NCI-H1436 treated with DMSO at 0.1 percent for 48 hours (cell line): Measurements from ENCODE around the gene SGTA.
A peak's percentile ranks its signal among the peaks of the same experiment; 100 is the strongest.

Experiments used
- DNase-seq: peaks from one replicate; lab custom pipeline; 2025; lab: John Stamatoyannopoulos, UW

SGTA gene

DNA sequence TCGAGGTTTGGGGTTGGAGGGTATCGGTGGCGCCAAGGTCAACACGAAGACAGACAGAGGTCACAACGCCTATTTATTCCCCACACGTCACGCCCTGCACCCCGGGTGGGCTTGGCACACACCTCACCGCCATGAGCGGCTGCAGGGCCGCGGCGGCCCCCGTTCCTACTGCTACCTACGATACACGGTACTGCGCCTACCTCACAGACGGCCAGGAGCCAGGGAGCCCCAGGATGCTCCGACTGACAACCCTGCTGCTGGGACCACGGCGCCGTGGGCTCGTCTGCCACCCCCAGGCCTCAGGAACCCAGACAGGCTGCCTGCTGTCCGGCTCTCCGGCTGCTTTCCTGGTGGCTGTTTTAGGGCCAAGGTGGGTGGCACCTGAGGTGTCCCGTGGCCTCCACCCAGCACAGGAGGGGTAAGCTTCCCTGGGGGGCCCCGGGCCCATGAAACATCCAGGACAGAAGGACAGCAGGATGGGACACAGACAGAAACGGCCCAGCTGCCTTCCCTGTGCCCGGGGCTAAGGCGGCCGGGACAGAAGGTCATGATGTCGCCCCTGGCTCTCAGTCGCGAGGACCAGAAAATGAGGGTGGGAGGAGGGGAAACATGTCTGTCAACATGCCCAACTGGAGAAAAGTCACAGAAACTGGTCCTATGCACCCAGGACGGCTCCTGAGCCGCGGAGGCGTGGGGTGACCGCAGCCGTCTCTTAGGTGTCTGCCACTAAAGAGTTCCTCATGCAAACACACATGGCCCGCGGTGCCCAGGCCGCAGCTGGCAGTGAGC, 28.2 kb downstream of the SGTA start:
- DNase-seq = no peak

DNA sequence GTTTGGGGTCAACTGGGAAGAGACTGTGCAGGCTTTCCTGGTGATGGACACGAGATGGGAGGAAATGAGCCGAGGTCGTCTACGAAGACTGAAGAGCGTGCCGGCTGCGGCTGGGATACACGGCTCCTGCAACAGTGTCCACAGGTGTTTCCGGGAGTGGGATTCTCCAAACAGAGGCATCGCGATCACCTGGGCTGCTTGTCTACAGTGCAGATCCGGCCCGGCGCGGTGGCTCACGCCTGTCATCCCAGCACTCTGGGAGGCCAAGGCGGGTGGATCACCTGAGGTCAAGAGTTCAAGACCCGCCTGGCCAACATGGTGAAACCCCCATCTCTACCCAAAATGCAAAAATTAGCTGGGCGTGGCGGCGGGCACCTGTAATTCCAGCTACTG, 31.6 kb downstream of the SGTA start:
- DNase-seq = no peak

GRCh38 chr19:2750808-2751437, 32.1 kb downstream of the SGTA start:
- no peak for DNase-seq

DNA sequence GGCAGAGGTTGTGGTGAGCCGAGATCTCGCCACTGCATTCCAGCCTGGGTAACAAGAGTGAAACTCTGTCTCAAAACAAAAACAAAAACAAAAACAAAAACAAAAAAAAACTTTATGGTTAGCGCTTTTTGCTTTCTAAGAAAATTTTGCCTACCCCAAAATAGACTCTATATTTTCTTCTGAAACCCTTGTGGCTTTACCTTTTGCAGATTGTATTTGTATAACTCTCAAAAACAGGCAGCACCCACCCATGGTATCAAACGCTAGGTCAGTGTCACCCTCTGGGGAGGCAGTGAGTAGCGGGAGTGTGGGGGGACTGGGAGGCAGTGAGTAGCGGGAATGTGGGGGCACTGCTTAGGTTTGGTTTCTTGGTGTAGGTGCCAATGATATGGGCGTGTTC, 35.7 kb downstream of the SGTA start:
- DNase-seq = no peak

GRCh38 chr19:2744113-2744512, 39.0 kb downstream of the SGTA start:
- DNase-seq = no peak

DNA sequence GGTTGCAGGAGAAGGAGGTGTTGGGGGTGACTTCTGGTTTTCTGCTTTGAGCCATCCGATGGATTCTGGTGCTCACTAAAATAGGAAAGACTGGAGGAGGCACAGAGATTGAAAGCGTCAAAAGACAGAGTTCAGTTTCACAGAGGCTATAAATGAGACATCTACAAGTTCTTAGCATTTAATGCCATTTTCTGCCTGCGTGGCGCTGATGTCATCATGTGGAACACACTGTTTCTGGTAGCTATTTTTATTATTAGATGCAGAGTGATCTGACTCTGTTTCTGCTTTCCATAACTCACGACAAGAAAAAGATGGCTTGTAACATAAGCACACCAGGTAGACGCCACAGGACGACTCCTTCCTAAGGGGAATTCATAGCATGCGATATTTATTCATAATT, 40.0 kb downstream of the SGTA start:
- DNase-seq = no peak

- DNase-seq = no peak
Observed at GRCh38 chr19:2740314-2740656, 42.8 kb downstream of the SGTA start.

DNA sequence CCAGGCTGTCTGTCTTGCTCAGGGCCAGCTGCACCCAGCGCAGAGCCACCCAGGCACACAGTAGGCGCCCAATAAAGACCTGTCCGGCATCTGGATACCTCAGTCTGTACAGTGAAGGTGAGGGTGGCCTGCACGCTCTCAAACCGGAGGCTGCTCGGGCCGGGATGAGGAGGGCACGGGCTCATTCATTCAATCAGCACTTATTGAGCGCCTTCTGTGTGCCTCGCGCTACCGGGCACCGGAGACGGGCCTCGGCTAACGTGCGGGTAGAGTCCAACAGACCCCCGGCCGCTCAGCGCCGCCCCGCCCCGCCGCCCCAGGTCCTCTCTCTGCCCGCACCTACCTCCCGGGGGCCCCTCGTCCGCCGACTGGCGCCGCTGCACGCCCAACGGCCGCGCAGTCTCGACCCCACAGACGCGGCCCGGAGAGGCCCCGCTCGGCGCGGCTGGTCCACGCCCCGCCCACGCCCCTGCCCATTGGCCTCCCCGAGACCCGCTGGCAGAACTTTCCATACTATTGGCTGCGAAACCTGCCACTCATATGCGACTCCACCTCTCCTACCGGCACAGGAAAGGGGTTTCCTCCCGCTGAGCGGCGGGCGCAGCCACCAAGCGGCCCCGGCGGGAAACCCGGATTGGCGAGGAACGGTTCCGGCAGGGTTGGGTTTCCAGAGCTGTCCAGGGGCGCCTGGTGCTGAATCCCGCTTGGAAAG, 43.3 kb downstream of the SGTA start, which contains the start of gene SLC39A3:
Gene SLC39A3, minus strand, starts transcription at position 416 of the 712 bp plus-strand sequence. CDS start 2,760 bp downstream, outside the sequence.
- DNase-seq = peak; percentile 79

- DNase-seq = no peak
Observed at GRCh38 chr19:2736550-2737190, 46.4 kb downstream of the SGTA start.

DNA sequence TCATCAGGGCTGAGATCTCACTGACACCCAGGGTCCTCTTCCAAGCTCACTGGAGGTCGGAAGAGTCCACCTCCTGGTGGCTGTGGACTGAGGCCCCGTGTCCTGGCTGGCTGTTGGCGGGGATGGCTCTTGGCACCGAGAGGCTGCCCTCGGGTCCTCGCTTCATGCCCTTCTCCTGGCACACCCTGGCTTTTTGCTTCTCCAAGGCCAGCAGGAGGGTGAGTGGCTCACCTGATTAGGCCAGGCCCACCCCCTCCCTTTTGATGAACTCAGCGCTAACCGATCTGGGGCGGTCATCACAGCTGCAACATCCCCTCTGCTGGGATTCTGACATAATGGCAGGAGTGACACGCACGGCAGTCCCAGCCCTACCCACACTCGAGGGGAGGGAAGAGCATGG, 47.7 kb downstream of the SGTA start:
- DNase-seq = no peak

- DNase-seq = no peak
Observed at GRCh38 chr19:2734589-2735288, 48.3 kb downstream of the SGTA start.

DNA sequence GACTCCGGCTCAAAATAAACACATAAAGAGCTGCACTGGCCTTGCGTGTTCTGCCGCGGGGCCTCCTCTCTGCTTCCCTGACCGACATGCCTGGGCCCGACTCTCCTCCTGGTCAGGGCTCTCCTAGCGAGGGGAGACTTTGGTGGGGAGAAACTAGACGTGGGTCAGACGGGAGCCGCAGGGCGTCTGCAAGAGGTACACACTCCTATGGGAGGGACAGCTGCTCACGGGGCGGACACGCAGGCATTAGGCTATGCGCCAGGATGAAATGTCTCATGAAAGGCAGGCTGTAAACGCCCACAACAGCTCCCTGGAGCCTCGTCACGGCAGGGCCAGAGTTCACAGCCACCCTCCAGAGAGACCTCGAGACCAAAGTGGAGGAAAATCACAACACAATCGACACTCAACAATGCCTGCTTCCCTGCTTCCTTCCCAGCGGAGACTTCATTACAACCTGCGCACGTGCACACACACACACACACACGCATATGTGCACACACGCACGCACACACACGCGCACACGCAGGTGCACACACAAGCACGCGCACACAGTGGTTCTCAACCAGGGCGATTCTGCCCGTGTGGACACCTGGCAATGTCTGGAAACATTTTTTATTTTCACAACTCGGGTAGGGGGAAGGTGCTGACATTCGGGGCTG, 49.0 kb downstream of the SGTA start:
- no peak for DNase-seq

DNA sequence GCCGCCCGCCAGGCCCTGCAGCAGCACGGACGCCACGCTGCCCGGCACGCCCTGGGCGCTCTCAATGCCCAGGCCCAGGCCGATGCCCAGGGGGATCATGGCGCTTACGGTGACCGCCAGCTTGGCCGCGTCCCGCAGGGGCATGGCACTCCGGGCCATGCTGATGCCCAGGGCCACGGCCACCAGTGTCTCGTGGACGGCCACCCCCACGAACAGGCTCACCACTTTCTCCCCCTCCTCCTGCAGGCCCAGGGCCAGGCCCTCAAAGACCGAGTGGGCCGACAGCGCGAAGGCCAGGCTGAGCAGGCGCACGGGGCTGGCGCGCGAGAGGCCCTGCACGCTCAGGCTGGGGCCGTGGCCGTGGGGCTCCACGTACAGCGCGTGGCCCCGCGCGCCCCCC, 50.2 kb downstream of the SGTA start:
- no peak for DNase-seq

- no peak for DNase-seq
Observed at GRCh38 chr19:2732157-2732725, 50.8 kb downstream of the SGTA start.

DNA sequence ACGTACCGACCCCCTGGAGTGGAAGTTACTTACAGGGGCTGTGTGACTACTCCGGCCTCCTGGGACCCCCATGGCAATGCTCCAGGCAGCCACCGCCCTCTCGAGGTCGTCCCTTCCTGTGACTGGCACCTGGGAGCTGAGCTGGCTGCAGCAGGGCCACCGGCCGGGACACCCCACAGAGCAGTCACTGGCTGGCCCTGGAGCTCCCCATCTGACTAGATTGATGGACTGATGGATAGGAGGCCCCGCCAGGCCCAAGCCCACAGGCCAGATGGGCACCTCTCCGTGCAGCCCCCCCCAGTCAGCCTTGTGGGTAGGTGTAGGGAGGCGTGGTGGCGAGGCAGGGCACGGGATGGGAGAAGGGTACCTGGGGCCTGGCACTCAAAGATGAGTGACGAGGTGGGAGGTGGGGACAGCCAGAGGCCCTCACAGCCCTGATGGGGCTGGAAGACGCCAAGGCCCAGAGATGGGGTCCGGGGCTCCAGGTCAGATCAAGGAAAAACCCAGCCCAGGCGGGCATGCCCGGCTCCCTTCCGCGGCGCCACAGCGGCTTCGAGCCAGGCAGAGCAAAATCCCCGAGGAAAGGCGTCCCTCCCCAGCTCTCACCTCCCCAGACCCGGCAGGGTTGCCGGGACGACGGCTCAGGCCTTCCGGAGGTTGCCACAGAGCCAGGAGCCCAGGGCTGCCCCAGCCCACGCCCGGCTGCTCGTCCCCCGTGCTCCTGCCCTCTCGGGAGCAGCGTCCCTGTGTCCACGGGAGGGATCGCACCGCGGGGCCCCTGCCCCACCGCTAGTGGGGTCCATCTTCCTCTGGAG, 51.7 kb downstream of the SGTA start:
- no peak for DNase-seq

DNA sequence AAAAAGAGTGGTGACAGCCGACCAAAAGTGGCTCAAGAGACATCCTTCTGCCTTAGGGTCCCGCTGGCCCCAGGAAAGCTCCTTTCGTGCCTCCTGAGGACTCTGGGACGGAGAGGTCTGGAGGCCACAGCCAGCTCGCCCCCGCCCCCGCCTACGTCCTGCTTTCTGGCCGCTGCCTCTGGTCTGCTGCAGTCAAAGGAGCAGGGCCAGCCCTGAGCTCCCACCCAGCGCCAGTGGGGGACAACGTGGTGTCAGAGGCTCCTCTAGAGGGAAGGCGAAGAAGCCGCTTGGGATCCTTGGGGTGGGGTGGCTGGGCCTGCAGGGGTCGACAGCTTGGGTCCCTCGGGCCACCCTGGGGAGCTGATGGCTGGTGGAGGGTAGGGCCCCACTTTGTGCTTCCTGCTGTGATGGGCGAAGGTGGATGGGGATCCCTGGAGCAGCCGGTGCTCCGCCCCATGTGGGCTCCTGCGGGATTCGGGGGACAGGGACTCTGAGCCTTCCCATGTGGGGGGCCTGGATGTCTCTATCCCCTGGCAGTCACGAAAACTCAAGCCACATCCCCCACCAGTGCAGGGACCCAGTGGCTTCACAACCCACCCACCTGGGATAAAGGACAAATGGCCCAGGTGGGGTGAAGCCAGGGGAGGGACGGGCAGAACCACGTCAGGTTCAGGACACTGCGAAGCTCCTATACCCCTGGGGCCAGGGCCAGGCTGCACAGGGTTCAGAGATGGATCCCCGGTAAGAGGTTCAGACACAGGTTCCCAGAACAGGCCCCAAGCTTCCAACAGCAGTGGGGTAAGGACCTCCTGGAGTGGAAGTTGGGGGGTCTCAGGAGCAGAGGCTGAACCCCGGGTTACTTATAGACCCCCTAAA, 52.9 kb downstream of the SGTA start:
- no peak for DNase-seq

DNA sequence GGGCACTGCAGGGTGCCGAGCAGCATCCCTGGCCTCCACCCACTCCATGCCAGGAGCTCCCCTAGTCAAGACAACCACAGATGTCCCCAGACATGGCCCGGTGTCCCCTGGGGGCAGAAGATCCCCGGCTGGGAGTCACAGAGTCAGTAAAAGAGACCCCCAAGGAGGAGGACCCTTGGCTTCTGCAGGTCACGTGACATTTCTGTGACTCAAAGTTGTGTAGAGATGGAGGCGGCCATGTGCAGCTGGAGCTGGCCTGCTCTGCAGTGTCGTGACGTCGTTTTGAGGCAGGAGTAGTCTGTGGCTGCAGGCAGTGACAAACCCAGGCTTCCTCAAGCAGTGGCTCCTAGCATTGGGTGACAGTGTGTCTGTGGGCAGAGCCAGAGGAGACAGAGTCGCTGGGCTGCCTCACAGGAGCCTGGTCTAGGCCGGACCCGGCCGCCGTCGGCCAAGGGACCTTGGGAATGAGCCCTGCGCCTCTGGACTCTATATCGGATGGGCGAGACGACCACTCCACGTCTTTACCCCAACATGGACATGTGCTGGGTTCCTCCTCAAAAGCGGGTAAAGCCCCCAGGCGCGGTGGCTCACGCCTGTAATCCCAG, 54.2 kb downstream of the SGTA start:
- no peak for DNase-seq

DNA sequence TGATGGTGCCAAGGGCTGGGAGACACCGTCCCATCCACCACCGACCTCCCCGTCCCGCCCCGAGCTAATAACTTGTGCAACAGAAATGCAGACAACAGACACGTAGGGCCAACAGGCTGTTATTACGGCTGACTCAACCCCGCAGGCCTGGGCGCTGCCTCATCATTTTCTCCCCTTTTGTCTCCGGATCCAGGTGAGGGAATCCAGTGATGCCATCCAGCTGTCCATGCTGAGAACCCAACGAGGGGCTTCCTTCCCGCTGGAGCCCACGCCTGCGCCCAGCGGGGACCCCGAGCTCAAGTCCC, 55.5 kb downstream of the SGTA start:
- DNase-seq = no peak
